HEK293T (cell line): ENCODE results near the gene ADPRHL1.
"Not testable (repeated sequence)": the region's sequence is repeated elsewhere in the genome, so short reads cannot be mapped to it uniquely, and the experiment has no call there.

Experiments used
- CTCF ChIA-PET: fragments of 350-600 bp; formaldehyde crosslinking; extraction: SDS; loops from one replicate; lab custom pipeline; 2021; ENCODE audit warnings: antibody characterized with exemption, inconsistent platforms; lab: Yijun Ruan, JAX
- POLR2A ChIA-PET: fragments of 350-600 bp; formaldehyde crosslinking; extraction: SDS; loops from one replicate; lab custom pipeline; 2020; ENCODE audit warnings: antibody characterized with exemption, inconsistent platforms; lab: Yijun Ruan, JAX
- DNase-seq: peaks from one replicate; pipeline ENCODE4 v3.0.0; 2012; ENCODE audit warnings: mixed read lengths; ENCODE audit errors: extremely low spot score
- ARNT ChIP-seq: fragments of 450-650 bp; IDR thresholded peaks from 2 replicates; pipeline ENCODE4 v1.6.1; 2017; ENCODE audit warnings: mild to moderate bottlenecking
- BHLHE40 ChIP-seq: fragments of 450-650 bp; IDR thresholded peaks from 2 replicates; pipeline ENCODE4 v1.6.1; 2016; ENCODE audit warnings: mild to moderate bottlenecking, moderate library complexity, borderline replicate concordance
- CTBP1 ChIP-seq: fragments of 450-650 bp; IDR thresholded peaks from 2 replicates; pipeline ENCODE4 v1.6.1; 2016; ENCODE audit warnings: borderline replicate concordance
- ELF4 ChIP-seq: fragments of 450-650 bp; IDR thresholded peaks from 2 replicates; pipeline ENCODE4 v1.6.1; 2017; ENCODE audit warnings: antibody characterized with exemption
- FOXA1 ChIP-seq: fragments of 450-650 bp; IDR thresholded peaks from 2 replicates; pipeline ENCODE4 v1.6.1; 2016; ENCODE audit warnings: mild to moderate bottlenecking
- FOXK2 ChIP-seq: fragments of 450-650 bp; IDR thresholded peaks from 2 replicates; pipeline ENCODE4 v1.6.1; 2016; ENCODE audit warnings: mild to moderate bottlenecking
- FOXM1 ChIP-seq: fragments of 450-650 bp; IDR thresholded peaks from 2 replicates; pipeline ENCODE4 v1.6.1; 2017; ENCODE audit warnings: mild to moderate bottlenecking, borderline replicate concordance
- HDGF ChIP-seq: fragments of 450-650 bp; IDR thresholded peaks from 2 replicates; pipeline ENCODE4 v1.6.1; 2017; ENCODE audit warnings: antibody characterized with exemption, borderline replicate concordance
- L3MBTL2 ChIP-seq: fragments of 450-650 bp; conservative IDR thresholded peaks from 2 replicates; pipeline ENCODE4 v1.6.1; 2016; ENCODE audit warnings: mild to moderate bottlenecking
- LEF1 ChIP-seq: fragments of 450-650 bp; IDR thresholded peaks from 2 replicates; pipeline ENCODE4 v1.6.1; 2017; ENCODE audit warnings: mild to moderate bottlenecking, borderline replicate concordance
- NFRKB ChIP-seq: fragments of 450-650 bp; IDR thresholded peaks from 2 replicates; pipeline ENCODE4 v1.6.1; 2016; ENCODE audit warnings: mild to moderate bottlenecking, moderate library complexity
- SP1 ChIP-seq: fragments of 450-650 bp; IDR thresholded peaks from 2 replicates; pipeline ENCODE4 v1.6.1; 2017
- SUZ12 ChIP-seq: fragments of 450-650 bp; IDR thresholded peaks from 2 replicates; pipeline ENCODE4 v1.6.1; 2016; ENCODE audit warnings: mild to moderate bottlenecking
- TARDBP ChIP-seq: fragments of 450-650 bp; IDR thresholded peaks from 2 replicates; pipeline ENCODE4 v1.6.1; 2016
- TF ChIP-seq, protein P1 (sequence below): fragments of 450-650 bp; IDR thresholded peaks from 2 replicates; pipeline ENCODE4 v1.6.1; 2016

Gene ADPRHL1

DNA sequence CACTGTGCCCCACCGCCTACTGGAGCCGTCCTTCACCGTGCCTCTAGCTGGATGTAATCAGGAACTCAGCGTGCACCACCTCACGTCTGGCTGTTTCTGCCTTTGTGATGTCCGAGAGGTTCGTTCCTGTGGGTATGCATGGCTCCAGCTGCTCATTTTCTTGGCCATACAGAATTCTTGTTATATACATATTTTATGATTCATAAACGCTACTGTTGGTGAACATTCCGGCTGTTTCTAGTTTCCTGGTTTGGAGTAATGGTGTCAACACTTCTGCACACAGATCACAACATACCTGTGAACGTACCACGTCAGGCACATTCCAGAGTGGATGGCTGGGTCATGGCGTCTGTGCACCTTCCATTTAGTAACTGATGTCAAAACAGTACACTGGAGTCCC lies 22.6 kb upstream of the ADPRHL1 start:
- POLR2A ChIA-PET, result no interaction called here
- DNase-seq, result no peak
- CTCF ChIA-PET, result no interaction called here
- TF ChIP-seq ARNT, result no peak
- TF ChIP-seq CTBP1, result no peak
- TF ChIP-seq L3MBTL2, result no peak
- no peak for TF ChIP-seq FOXA1

DNA sequence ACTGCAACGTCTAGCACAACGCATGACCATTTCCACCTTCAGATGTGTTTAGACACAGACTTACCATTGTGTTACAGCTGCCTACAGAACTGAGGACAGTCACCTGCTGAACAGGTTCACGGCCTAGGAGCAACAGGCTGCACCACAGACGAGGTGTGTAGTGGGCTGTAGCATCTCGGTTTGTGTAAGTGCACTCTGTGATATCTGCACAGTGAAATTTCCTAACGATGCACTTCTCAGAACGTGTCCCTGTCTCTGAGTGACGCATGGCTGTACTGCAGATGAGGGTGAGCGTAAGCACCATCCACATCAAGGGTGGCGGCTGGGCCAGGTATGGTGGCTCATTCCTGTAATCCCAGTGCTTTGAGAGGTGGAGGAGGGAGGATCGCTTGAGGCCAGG lies 22.0 kb upstream of the ADPRHL1 start:
- ChIA-PET CTCF (no interaction called here), POLR2A (no interaction called here)
- TF ChIP-seq TARDBP (no peak), FOXK2 (no peak), FOXA1 (no peak), FOXM1 (no peak), SUZ12 (no peak), LEF1 (no peak), CTBP1 (no peak)
- TF ChIP-seq, protein P1, sequence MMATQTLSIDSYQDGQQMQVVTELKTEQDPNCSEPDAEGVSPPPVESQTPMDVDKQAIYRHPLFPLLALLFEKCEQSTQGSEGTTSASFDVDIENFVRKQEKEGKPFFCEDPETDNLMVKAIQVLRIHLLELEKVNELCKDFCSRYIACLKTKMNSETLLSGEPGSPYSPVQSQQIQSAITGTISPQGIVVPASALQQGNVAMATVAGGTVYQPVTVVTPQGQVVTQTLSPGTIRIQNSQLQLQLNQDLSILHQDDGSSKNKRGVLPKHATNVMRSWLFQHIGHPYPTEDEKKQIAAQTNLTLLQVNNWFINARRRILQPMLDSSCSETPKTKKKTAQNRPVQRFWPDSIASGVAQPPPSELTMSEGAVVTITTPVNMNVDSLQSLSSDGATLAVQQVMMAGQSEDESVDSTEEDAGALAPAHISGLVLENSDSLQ, result no peak
- DNase-seq, result no peak

DNA sequence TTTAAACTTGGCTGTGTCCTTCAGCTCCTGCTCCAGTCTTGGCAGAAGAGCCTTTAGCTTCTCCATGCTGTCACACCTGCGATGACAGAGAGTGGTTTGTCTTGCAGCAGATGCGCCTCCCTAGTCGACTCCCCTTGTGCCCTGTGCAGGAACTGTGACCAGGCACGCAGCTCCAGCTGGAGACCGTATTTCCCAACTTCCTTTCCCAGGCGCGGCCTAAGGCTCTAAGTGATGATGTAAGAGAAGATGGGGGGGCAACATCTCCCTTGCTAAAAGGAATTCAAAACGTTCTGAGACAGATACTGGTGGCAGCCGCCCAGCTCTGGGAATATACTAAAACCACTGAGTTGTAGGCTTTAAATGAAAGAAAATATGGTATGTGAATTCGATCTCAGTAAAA lies 20.9 kb upstream of the ADPRHL1 start:
- TF ChIP-seq CTBP1 (no peak), ARNT (no peak)
- TF ChIP-seq, protein P1, result no peak
- no peak for DNase-seq
- ChIA-PET POLR2A (no interaction called here), CTCF (no interaction called here)

DNA sequence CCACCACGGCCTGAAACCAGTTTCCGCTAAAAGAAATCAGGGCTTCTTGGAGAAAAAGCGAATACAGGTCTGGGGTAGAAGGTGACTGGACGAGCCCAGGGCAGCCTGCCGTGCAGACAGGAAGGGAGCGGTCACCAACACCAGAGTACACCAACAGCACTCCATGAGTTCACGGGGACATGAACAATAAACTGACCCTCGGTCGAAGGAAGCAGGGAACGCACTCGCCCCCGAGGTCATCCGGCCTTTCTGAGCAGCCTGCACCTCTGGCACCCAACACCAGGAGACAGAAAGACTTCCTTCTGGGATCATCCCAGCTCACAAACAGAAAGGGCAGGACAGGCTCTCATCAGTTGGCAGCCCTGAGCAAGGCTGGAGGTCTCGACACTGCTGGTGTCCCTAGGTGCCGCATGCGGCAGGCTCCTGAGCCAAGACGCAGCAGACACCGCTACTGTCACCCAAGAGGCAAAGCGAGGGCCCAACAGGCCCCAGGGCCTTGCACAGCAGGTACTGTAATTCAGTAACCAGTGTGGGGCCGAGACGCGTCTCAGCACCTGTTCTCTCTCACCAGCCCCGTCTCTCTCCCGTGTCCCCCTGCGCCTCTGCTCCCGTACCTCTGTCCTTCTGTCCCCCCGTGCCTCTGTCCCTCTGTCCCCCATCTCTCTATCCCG lies 19.2 kb upstream of the ADPRHL1 start:
- no peak for TF ChIP-seq SP1
- no peak for TF ChIP-seq BHLHE40
- no peak for TF ChIP-seq L3MBTL2
- no peak for TF ChIP-seq ARNT
- no peak for TF ChIP-seq SUZ12
- TF ChIP-seq FOXA1, result no peak
- TF ChIP-seq, protein P1, result no peak
- TF ChIP-seq NFRKB, result no peak
- TF ChIP-seq HDGF, result no peak
- CTCF ChIA-PET, result no interaction called here
- POLR2A ChIA-PET, result no interaction called here
- no peak for DNase-seq

DNA sequence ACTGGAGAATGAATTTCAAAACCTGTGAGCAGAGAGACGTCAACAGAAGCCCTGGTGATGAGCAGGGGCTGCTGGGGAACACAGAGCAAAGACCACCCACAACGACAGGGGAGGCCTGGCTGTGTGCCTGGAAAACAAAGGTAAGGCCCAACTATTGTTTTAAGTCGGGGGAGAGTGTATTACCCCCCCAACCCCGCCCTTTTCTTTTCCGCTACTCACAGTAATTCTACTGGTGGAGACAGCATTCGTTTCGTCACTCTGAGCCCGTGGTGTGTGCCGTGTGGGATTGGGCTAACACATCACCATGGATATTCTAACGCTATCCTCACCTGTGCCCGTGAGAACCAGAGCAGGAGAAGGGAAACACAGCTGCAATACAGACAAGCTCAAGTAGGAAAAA lies 18.6 kb upstream of the ADPRHL1 start:
- TF ChIP-seq CTBP1, result no peak
- no peak for TF ChIP-seq LEF1
- no peak for TF ChIP-seq FOXK2
- DNase-seq, result no peak
- ChIA-PET POLR2A (no interaction called here), CTCF (no interaction called here)

DNA sequence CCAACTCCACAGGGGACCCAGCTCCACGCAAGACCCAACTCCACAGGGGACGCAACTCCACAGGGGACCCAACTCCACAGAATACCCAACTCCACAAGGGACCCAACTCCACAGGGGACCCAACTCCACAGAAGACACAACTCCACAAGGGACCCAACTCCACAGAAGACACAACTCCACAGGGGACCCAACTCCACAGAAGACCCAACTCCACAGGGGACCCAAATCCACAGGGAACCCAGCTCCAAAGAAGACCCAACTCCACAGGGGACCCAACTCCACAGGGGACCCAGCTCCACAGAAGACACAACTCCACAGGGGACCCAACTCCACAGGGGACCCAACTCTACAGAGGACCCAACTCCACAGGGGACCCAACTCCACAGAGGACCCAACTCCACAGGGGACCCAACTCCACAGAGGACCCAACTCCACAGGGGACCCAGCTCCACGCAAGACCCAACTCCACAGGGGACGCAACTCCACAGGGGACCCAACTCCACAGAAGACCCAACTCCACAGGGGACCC lies 17.4 kb upstream of the ADPRHL1 start:
- CTCF ChIA-PET, DNase-seq, POLR2A ChIA-PET: not testable (repeated sequence)

DNA sequence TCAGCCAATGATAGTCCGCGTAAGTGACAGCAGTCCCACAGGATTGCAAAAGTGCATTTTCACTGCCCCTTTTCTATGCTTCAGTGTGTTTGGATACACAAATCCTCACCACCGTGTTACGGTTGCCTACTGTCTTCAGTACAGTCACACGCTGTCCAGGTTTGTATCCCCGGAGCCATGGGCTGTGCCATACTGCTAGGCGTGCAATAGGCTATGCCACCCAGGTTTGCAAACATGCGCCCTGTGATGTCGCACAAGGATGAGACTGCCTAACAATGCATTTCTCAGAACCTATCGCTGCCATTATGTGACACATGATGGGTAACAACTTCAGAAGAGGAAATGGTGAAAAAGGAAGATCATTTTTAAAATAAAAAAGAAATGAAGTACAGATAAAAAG lies 16.8 kb upstream of the ADPRHL1 start:
- DNase-seq, result no peak
- CTCF ChIA-PET, result no interaction called here
- TF ChIP-seq LEF1 (no peak), HDGF (no peak), SP1 (no peak)
- TF ChIP-seq, protein P1, result no peak
- POLR2A ChIA-PET, result no interaction called here

DNA sequence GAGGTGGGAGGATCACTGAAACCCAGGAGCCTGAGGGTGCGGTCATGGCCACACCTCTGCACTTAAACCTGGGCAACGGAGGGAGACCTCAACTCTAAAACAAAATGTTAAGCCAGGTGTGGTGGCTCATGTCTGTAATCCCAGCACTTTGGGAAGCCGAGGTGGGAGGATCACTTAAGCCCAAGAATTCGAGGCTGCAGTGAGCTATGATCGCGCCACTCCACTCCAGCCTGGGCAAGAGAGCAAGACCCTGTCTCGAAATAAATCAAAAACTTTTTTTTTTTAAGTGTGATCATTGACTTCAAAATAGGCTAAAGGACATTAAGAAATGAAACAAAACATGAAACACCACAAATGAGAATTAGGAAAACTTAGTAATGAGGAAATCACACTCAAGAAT lies 16.3 kb upstream of the ADPRHL1 start:
- TF ChIP-seq ELF4, result no peak
- TF ChIP-seq CTBP1, result no peak
- TF ChIP-seq HDGF, result no peak
- no peak for TF ChIP-seq FOXK2
- TF ChIP-seq FOXM1, result no peak
- POLR2A ChIA-PET, result no interaction called here
- CTCF ChIA-PET, result no interaction called here
- DNase-seq, result no peak
